ENCODE results near the gene TFB2M.

The TFB2M gene

DNA sequence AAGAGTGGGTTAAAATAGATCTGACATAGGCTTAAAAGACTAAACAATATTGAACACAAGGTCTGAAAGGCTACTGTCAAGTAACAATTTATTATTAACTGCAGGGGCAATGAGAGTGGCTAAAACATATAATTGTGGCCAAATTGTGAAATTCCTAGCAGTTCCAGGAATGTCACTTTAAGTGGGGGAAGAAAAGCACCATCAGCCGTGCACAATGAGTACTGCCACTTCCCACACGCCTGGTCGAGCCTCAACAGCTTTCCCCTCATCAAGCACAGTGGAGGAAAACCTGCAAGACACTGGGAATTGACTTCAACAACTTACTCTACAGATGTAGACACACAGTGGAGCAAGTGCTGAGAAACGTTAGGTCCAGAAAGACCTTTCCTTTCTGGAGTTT lies 16.4 kb downstream of the TFB2M start:
- DNase-seq, result no peak

DNA sequence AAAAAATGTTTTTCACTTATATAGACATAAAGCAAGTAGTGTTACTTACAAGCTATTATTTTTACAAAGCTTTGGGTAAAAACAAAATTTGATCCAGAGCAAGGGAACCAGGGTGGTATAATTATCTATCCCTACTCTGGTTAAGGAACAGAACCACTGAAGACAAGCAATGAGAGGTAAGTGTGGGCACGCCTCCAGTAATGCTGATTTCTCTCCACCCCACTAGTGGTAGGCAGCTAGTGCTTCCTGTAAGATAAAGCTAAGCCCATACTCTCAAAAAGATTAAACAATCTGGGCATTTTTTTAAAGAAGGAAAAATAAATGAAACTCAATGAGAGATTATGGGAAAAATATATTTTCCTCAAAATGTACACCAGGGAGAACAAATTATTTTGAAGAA lies 22.1 kb downstream of the TFB2M start:
- no peak for DNase-seq

DNA sequence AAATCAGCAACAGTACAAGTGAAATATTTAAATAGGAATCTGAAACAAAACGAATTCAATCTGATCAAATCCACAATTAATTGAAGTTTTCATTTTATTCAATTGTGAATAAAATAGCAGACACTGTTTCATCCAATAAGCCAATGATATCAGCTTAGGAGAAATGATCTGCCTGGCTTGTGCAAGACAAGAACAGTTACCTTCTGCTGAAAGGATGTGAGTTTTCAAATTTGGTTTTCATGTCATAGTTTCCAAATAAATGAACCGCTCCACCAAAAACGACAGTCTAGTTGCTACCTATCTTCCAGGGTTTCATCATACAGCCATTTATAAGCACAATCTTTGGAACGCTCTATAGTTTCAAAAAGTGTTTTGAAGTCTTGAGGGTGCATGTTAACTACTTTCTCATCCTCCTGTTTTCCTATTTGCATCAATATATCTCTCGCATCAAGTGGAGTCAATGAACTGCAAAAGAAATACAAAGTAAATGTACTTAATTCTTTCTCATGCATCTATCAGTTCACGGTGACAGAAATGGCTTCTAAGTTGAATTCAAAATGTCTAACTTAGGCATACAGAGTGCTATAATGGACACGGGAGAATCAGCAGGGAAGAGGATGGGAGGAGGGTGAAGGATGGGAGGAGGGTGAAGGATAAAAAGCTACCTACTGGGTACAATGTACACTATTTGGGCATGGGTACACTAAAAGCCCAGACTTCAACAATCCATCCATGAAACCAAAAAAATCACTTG lies 25.1 kb downstream of the TFB2M start:
- DNase-seq, result no peak

DNA sequence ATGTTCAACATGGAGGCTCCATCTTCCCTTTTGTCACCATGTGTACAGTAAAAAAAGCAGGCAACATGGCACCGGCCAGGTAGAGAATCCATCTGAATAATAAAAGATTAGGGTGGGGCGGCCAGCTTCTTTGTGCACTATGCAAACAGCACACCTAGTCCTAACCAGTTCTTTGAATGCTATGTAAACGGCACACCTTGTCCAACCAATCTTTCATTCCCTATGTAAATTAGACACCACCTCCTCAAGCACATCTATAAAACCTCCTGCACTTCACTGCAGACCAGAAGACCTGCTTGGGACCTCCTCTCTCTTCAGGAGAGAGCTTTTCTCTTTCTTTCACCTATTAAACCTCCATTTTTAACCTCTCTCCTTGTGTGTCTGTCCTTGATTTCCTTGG lies 28.2 kb downstream of the TFB2M start:
- no peak for DNase-seq

DNA sequence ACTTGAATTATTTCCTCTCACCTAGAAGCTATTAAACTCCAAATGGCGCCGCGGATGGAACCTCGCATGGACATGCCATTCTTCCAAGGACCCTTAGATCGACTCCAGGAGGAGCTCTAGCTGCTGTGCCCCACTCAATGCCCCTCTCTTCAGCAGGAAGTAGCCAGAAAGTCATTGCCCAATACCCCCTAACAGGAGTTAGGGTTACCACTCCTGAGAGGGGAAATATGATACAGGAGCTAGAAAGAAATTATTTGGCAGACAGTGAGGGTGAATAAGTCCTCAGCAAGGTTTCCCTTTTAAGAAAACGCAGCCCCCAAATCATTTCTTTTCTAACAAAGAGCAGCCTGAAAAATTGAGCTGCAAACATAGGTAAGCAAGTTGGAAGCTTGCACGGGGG lies 28.6 kb downstream of the TFB2M start:
- no peak for DNase-seq

DNA sequence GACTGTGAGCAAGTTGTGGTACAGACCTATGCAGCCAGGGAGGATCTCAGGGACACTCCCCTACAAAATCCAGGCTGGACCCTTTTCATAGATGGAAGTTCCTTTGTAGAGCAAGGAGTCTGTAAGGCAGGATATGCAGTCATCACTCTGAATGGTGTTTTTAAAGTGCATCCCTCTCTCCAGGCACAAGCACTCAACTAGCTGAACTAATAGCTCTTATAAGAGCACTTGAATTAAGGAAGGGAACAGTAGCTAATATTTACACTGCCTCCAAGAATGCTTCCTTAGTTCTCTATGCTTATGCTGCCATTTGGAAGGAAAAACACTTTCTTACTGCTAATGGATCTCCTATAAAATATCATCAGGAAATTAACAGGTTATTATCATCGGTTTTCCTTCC lies 31.9 kb downstream of the TFB2M start:
- DNase-seq, result no peak

DNA sequence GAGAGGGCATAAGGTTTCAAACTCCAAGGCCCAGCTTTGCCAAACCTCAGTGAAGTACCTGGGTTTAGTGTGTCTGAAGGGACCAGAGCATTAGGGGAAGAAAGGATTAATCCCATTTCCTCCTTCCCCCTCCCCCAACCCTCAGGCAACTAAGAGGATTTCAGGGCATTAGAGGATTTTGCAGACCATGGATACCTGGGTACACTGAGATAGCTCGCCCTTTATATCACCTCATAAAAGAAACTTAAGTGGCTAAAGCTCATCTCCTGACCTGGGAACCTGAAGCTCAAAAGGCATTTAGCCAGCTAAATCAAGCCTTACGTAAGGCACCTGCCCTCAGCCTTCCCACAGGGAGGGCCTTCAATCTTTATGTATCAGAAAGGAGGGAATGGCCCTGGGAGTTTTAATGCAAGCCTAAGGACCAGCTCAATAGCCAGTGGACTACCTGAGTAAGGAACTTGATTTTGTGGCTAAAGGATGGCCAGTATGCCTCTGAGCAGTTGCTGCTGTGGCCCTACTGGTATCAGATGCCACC lies 32.6 kb downstream of the TFB2M start:
- no peak for DNase-seq

DNA sequence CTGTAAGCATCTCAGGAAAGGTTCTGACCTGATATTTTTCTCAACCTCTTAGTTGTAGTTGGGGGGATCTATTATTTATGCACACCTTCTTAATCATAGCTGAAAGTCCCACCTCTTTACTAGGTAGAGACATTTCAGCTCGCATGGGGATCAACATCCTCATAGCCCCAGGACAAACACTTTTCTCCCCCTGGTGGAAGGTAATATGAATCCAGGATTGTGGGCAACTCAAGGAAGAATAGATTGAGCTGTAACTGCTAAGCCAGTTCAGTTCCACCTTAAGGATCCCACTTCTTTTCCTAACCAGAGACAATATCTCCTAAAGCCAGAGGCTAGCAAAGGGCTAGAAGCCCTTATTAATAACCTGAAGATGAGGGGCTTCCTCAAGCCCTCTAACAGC lies 33.5 kb downstream of the TFB2M start:
- DNase-seq, result no peak

DNA sequence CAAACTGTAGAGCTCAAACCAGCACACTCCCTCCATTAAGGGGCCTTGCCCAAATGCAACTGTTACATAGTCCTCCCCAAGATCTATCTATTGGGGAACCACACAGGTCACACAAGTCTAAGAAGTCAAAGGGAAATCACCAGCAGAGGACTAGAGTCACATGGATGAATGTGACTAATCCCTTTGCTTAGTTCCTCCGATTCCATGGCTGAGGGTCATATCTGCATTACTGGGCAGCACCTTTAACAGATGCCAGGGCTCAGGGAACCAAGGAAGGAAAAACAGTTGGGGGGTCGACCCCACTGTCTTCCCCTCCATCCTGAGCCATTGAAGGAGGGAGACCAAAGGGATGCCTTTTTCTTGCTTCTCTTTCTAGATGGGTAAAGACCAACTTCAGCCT lies 35.6 kb downstream of the TFB2M start:
- DNase-seq, result no peak

DNA sequence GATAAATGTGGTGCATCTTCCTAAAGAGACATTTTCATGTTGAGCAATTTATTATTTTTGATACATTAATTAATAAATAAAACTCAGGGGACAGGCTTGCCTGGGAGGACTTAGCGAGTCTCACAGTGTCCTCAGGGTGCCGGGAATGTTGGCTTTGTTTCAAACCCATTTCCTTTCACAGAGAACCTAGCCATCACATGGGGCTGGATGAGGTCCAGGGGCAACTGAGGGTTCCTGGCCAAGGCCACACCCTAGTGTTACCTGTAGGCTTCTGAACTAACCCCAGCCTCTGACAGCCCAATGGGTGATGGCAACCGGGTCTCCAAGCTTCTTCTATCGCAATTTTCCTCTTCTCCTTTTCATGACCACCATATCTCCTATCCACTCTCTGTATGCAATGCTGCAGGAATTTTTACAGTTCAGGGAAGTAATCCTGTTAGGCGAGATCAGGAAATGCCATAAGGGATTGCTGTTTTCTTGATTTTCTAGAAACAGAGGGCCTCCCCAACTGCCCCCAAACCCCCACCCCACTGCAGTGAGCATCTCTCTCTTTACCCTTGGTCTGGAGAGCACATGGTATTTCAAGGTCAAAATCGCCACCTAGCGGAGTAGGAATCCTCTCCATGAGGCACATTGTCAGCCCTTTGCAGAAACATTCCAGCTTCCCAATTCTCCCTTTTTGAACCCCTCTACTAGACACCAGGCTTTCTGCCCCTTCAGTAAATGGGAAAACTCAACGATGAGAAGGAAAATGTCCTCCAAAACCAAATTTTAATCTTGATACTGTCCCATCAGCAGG lies 36.9 kb downstream of the TFB2M start:
- no peak for DNase-seq

DNA sequence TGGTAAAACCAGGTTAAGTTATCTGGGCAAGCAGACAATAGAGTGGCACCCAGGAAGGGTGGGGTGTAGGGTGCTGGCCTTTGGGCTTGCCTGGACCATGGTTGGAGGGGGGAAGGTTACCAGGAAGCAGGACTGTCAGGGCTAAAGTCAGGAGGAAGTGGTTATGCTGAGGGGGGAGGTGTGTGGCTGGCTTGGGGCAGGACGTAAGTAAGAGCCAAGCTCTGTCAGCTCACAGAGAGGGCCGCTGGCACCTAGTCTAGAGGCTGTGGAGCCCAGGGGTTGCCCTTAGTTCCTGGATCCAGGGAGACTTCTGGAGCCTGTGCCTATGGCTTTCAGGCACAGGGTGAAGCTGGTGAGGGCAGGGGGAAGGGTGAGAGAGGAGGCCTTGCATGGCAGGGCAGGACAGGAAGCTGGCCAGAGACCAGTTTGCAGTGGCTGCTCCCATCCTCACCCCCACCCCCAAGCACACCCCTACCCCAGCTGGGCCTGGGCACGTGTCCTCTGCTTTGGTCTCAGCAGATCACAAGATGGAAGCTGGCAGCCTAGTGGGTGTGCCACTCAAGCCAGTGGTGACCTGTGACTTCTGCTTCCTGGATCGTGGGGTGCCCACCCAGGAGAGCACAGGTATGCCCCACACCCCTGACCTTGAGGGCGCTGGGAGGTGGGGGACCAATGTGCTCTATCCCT lies 38.5 kb downstream of the TFB2M start:
- no peak for DNase-seq

DNA sequence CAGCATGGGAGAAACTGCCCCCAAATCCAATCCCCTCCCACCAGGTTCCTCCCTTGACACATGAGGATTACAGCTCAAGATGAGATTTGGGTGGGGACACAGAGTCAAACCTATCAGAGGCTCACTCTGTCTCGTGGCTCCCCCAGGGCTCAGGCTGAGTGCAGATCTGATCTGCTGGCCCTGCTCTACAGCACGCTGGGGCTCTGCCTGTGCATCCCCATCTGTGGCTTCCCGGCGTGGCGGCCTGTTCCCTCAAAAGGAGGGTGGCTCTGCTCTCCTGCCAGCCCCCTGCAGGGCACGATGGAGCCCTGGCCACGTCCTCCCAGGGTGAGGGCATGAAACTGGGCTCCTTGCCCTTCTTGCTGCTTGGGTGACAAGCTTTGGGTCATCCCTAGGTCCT lies 39.1 kb downstream of the TFB2M start:
- no peak for DNase-seq

DNA sequence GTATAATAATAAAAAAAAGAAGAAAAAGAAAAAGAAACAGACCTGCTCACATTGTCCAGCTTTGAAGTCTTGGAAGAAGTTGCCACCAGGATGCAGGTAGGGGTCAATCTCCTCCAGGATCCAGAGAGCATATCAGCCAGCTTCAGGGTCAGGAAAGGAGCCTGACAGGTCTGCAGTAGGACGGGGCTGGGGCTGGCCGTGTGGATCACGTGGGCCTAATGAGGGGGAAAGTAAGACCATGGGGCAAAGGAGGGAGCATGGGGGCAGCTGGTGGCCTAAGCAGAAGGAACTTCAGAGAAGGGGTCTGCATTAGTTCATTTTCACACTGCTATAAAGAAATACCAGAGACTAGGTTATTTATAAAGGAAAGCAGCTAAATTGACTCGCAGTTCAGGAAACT lies 39.7 kb downstream of the TFB2M start:
- no peak for DNase-seq

DNA sequence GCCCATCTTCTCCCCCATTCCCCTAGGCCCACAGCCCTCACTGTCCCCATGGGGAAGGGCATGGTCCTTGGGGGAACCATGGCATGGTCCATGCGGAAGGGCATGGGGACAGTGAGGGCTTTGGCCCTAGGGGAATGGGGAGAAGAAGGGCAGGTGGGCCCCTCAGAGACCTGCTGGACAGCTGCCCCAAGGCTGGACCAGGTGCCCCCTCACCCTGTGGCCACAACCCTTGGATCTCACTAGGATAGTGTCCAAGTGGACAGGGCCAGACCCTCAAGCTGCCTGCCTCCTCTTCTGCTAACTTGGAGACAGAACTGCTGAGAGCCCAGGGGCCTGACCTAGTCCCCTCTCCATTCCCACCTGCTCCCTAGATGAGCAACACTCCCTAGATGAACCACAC lies 46.5 kb downstream of the TFB2M start:
- DNase-seq, result no peak

DNA sequence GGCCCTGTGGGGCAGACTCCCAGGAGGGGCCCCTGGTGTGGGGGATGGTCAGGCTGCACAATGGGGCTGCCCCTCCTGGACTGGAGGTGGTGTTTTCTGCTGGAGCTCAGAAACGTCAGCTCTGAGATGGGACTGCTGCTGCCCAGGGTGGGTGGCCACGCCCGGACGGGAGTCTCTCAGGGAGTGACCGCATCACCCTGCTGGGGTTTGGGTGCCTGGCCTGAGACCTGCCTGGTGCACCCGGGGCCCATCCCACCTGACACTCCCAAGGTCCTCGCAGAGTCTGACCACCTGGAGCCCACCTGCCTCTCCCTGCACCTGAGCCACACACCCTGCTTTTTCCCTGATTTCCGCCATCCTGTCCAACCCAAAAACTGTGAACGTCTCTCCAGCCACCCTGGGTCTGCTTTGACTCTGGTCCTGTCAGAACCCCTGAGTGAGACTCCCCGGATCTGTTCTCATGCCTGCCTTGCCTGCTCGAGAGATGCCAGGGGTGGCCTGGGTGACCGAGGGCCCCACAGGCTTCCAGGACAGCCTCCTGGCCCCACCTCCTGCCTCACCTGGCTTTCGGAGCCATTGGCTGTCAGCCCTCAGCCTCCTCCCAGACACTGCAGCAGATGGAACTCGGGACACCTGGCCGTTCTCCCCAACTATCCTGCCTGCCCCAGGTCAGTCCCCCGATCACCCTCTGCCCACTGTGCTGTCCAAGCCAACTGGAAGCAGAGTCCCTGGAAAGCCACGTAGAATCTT lies 47.4 kb downstream of the TFB2M start:
- DNase-seq, result no peak

DNA sequence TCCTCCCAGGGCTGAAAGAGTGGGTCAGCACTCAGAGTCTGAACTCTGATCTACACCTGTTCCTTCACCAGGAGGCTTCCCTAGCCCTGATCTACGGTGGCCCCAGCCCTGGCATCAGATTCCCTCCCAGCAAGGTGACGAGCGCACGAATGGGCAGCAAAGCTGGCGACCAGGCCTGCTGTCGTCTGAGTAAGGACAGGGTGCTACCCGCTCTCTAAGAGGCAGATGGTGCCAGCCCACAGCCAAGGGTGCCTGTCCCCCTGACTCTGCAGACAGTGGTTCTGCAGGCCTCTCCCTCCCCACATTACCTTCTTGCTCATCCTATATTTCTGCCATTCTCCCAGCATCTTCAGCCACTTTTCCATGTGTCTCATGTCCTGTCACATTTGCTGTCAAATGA lies 48.7 kb downstream of the TFB2M start:
- no peak for DNase-seq

DNA sequence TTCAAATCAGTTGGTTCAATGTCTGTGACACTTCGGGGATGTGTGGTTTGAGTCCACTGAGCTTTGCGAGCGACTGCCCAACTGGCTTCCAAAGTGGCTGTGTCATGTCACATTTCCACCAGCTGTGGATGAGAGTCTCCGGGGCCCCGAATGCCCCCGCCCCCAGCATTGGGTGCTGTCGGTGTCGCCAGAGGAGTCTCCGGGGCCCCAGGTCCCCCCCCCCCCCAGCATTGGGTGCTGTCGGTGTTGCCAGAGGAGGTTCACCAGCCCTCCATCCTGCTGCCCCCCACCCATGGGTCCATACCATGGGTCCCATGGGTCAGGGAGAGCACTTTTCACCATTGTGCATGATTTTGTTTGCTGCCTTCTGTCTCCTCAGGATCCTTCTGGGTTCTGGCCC lies 49.9 kb downstream of the TFB2M start:
- no peak for DNase-seq

DNA sequence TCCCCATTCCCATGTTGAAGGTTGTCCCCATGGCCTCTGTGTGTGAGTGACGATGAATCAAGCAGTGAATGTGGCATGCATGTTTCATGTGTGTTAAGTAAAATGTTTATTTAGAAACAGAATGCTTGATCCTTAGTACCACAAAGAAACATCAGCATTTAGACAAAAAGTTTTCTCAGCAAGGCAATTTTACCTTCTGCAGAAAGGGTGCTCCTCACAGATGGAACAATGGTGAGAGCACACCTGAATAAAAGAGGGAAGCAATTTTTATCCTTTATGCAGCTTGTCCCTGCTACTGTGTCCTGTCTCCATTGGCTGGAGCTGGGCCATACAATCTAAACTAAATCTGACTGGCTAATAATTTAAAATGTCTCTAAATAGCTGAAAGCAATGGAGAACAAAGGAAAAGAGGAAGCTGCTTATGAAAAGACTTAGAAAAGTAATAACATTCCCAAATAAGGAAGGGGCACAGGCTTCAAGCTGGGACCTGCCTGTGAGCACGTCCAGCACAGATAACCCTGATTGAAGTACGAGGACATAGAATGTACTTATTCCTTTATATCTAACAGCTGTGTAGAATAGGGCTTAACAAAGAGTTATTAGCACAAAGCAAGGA lies 50.6 kb downstream of the TFB2M start:
- no peak for DNase-seq

DNA sequence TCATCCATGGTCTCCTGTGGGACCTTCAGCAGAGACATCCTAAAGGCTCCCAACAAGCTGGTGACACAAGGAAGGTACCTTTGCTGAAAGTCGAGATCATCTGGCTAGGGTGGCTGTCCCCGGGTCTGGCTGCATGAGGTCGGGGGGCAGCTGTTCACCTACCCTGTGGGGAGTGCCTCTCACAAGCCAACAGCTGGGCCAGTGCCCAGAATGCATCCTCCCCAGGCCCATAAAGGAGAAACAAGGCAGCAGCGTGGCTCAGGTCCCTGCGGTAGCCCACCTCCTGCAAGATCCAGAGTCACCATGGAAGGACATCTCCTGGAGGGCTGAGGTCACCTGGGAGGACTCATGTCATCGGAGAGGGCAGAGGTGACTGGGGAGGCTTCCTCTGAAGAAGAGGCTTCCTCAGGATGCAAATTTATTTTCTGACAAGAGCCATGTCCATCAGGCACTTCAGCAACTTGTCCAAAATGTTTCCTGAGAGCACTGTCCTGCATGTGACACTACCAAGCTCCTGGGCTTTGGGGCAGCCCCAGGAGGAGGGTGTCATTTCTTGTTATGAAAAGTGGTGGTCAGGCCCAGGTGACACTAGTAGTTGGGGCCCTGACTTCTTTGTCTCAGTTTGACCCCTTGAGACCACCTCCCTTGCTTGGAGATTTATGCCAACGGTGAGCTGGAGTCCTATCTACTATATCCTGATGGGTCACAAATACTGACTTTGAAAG lies 52.3 kb downstream of the TFB2M start:
- no peak for DNase-seq

DNA sequence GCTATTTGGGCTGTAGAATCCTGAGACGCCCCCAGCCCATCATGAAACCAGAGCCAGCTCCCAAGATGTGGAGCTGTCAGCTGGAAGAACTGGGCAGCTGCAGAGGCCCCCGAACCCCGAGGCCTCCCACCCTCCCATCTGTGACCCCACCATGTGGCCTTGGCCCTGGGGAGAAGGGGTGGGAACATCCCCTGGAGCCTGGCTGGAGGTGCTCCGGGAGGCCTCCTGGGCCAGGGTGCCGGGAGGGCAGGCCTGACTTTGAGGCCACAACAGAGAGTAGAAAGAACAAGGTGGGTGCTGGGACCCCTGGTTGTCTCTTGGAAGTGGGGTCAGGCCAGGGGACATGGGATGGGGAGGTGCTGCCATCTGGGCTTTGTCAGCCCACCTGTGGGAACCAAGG lies 53.0 kb downstream of the TFB2M start:
- no peak for DNase-seq

DNA sequence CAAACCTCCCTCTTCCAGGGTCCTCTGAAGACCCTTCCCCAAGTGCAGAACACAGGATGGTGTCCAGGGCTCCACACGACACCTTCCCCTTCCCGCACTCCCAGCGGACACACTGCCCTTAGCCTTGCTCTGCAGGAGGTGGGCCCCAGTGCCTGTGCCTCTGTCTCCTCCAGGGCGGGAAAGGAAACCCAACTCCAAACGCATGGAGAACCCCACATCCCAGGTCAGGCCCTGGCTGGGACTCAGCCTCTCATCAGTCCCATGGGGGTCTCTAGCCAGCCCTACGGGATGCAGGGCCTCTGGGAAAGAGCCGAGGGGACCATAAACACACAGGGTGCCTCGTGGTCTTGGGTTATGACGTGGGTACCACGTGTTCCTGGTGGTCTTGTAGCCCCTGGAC lies 53.4 kb downstream of the TFB2M start:
- no peak for DNase-seq

DNA sequence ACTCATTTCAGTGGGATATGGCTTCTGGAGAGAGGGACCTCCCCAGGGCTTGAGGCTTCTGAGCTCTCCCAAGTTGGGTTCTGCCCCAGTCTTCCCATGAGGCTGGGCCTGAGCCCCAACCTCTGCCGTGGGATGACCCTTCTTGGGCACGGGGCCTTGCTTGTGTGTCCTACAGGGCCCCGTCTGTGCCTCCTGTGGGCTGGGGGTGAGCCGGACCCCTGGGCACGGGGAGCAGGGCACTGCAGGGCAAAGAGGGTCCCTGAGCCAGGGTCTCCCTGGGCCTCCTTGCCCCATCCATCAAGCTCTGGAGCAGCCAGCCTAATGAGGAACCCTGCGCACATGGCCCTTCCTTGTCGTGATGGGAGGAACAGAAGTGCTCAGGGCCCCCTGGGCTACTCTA lies 53.8 kb downstream of the TFB2M start:
- no peak for DNase-seq
